GM21447 (cell line): Measurements from ENCODE around the gene CCDC127.
"Not testable (repeated sequence)": the region's sequence is repeated elsewhere in the genome, so short reads cannot be mapped to it uniquely, and the experiment has no call there.

Experiments
- ATAC-seq: cut with Tn5 transposase; IDR thresholded peaks from one replicate; pipeline ENCODE4 v1.9.1; 2021; ENCODE audit not compliant: unreplicated experiment

The CCDC127 gene

DNA sequence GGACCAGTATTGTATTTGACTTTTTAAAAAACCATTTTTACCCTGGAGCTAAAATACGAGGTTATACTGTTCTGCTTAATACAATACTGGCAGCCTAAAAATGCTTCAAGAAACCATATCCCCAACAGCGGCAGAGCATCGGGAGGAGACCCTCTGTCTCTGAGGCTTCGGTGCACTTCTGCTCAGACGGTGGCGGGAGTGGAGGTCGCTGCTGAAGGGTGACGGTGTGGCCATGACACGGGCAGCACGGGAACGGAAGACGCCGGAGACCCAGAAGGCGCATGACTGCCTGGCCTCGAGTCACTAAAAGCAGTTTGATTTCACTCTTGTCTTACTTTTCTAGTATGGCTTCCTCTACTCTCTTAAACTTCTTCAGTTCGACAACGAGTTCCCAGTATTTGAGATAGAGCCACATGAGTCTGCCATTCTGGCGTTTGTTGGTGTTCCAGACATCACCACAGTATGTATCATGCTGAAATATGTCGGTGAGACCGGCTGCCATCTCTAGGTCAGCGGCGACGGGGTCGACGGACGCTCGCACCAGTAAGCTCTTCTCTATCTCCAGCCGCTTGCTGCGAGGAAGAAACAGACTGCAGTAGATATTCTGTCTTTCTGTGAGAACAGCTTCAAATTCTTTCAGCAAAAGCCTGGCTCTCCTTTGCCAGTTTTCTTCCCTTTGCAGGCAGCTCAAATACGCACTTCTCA is 12.8 kb downstream of the CCDC127 start:
- ATAC-seq = no peak

DNA sequence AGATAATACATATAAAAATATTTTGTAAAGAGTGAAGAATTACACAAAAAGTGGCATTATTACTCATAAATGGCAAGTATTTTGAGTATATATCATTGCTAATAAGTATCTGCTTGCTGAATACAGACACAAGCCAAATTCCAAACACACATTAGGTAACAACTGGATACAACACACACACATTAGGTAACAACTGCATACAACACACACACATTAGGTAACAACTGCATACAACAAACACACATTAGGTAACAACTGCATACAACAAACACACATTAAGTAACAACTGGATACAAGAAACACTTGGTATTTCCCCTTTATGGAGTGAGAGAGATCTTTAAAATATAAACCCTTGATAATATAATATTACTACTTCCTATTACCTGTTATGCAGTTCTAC is 13.5 kb downstream of the CCDC127 start:
- ATAC-seq = no peak

DNA sequence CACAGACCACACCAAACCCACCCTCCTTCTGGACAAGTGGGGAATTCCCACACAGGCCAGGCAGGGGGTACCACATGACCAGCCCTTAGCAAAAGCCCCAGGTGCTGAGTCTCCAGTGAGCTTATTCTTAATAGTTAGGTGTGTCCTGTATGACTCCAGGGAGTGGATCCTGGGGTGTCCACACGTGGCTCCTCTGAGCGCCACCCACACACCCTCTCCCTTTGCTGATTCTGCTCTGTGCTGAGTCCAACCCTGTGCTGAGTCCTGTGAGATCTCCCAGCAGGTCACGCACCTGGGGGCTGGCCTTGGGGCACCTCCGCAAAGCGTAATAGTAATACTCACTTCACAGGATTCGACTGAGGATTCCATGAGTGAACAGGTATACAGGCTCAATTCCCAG is 14.0 kb downstream of the CCDC127 start:
- ATAC-seq = no peak

DNA sequence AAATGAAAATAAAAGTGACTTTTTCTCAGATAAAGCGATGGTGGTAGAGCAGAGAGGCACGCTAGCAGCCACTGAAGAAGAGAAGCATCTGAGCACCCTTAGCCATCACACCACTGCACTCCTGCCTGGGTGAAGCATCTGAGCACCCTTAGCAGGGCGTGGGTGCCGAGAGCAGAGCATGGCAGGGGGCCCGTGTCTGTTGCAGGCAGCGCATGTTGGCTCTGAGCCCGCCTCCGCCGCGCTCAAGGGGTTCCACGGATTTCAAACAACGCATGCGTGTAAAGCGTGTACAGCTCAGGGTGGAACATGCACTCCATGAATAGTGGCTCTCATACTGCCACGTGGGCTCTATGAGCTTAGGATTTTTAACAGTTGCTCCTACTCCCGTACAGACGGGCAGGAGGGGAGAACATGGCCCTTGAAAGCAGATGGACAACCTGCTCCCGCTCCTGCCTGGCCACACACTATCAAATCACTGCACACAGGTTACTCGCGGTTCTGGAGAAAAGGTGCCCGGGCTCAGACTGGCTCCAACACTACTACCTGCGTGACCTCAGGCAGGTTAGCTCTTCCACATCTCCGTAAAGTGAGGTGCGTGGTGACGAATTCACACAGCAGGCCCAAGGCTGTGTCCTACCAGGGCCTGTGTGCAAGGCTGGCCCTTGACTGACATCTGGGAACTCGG is 14.6 kb downstream of the CCDC127 start:
- no peak for ATAC-seq

DNA sequence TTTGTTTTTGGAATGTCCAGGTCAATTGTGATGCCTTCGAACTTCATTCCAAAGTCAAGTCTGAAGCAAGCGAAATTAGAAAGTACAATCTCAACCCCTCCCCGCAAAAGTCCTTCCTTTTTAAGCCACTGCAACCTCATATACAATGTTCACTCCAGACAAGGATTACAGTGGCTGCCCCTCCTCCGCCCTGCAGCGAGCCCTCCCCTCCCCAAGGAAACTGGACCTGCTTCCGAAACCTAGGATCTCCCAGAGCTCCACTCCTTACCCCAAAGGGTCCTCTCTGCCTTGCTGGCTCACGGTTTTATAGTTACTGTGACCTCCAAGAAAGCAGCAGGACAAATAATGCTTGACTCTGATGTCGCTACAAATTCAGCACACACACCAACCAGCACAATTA is 16.3 kb downstream of the CCDC127 start:
- ATAC-seq = no peak

DNA sequence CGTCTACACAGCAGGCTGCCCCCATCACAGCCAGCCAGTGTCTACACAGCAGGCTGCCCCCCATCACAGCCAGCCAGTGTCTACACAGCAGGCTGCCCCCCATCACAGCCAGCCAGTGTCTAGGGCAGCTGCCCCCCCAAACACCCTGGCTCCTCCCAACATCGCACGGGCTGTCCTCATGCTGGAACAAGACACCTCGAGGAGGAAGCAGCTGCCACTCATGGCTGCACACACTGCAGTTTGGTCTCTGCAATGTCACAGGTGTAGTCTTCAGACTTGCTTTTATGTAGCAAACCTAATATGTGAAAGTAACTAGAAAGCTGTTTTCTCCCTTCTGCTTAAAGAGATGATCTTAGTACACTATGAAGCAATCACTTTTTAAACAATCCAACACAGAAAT is 17.0 kb downstream of the CCDC127 start:
- ATAC-seq = no peak

DNA sequence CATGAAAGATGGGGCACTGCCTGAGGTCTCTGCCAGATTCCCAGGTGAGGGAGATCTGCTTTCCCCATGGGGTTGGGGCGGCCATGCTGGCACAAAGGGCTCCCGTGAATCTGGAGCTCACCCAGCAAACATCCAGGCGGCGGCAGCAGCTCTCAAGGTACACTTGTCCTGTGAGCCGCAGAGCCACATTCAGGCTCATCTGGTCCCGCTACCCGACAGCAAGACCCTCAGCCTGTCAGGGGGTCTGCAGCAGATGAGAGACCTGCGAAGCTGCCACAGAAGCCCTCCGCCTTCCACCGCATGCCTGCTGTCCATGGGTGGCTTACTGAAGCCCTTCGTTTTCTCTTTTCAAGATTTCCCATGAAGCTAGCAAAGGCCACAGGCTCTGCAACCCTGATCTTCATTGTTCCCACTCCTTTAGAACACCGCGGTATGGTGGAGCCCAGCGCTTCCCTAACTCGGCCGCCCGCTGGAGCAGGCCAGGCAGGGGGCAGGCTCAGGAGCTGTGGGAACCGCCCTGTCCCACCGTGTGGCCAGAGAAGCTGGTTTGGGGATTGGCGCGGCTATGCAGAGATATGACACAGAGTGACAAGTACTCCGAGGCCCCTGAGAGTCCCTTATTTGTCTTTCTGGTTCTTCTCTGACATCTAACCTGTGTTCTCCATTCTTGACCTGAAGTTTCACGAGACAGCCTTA is 17.9 kb downstream of the CCDC127 start:
- no peak for ATAC-seq

DNA sequence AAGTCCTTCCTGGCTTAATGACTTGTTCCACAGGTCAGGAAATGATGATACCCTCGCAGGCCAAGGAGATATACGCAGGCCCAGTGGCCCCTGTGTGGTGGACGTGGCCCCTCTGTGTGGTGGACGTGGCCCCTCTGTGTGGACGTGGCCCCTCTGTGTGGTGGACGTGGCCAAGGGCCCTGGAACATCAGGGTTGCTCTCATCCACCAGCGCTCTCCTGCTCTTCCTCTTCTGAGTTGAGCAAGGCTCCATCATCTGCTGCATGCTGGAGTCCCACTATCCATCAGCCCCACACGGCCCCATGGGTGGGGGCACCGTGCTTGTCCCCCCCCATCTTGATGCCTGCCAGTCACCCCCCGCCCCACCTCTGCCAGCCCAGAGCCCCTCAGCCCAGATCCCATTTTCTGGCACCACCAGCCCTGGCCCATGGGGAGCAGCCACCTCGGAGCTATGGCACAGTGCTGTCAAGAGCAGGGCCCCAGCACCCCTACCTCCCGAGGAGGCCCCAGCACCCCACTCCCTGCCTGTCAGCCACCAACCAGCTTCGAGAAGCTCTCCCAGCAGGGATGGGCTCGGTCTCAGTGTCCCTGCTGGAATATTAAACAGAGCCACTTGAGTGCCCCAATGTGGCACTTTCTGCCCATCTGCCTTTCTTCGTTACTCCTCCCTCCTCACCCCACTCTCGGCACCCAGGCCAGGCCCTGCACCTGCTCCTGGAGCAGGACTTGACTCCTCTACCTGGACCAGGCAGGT is 18.6 kb downstream of the CCDC127 start:
- ATAC-seq = no peak

DNA sequence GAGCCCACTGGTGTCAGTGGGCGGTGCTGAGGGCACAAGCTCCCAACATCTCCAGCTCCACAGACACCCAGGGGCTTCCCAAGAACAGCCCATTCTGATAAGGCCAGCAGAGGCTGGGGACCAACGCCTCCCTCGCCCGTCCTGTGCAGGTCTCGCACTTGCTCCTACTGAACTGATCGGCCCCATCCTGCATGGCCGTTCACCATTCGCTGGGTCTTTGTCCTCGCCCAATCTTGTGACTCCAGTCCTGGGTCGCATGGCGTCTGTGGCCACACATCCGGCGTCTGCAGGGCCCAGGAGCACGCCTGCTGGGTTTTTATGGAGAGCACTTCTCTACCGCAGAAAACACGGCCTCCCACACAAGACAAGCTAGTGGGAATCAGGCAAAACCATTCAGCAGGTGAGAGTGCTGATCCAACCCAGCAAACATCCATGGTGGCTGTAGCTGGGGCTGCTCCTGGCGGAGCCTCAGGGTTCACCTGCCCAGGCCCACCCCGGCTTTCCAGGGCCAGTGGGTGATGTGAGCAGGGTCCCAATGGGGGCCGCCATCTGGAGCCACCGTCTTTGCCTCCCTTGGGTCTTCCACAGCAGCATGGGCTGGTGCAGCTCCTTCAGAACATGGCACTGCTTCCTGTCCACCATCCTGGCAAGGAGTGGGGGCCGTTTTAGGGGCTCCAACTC is 19.3 kb downstream of the CCDC127 start:
- no peak for ATAC-seq

DNA sequence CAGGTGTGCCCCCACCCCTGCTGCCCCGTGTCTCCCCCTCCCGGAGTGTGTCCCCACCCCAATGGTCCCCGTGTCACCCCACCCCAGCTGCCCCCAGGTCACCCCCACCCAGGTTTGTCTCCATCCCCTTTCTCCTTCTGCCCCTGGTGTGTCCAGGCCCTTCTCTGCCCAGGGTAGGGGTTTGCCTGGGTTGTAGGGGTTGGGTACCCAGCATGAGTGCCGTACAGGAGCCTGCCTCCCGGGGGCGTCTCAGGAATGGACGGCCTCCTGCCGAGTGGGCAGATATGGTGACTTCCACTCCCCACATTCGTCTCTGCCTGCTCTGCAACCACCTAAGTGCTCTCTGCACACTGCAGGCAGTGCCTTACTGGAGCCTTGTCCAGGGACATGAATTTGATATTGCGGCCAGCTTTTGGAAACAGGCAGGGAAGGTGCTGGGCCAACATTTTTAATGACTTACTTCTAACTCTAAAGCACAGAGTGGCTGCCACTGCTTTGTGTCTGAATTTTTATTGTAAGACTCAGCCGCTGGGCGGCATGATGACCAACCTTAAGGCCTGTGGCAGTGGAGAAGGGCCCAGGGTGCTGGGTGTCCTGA is 20.0 kb downstream of the CCDC127 start:
- ATAC-seq = no peak

DNA sequence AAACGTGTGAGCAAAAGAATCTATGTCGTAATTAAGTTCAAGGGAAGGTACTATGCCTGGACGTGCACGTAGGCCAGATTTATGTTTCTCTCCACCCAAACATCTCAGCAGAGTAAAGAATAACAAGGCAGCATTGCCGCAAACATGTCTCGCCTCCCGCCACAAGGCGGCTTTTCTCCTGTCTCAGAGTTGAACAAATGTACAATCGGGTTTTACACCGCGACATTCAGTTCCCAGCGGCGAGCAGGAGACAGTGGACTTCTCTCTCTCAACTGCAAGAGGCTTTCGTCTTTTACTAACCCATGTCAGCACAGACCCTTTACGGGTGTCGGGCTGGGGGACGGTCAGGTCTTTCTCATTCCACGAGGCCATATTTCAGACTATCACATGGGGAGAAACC is 20.9 kb downstream of the CCDC127 start:
- ATAC-seq = not testable (repeated sequence)

DNA sequence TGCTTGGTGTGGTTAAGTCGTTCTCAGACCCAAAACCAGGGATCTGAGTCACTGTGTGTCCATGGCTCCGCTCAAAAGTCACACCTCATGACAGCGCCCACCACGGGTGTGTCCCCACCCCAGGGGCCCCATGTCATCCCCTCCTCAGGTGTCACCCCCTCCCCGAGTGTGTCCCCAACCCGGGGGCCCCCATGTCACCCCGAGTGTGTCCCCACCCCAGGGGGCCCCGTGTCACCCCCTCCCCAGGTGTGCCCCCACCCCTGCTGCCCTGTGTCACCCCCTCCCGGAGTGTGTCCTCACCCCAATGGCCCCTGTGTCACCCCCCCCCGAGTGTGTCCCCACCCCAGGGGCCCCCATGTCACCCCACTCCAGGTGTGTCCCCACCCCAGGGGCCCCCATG is 21.6 kb downstream of the CCDC127 start:
- no peak for ATAC-seq

DNA sequence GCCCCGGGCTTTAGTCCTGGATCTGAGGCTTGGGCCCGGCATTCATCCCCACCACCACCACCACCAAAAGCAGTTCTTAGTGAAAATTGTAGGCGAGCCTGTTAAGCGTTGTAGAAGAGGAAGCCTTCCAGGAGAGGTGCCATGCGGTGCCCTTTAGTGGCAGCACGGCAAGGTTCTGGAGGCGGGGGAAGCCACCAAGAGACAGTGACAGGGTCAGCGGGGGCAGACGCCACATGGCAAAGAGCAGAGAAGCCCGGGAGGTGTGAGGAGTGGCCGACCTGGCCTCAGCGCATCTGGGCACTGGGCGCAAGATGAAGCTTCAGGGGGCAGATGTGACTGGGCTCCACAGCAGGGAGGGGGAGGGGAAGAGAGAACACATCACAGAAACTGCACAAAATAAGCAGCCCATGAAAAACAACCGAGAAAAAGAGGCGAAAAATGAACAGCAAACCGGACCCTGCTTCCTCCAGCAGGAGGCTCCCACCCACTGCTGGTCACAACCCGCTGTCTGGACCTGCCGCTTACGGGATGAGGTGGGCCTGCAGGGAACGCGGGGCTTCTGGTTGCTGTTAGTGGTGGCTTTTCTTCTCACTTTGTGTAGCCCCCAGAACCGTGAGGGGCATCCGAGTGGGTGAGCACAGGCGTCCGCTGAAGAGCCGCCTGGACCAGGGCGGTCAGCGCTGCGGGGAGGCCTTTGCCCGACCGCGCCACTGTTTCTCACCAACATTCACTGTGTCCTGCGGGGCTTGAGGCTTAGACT is 22.4 kb downstream of the CCDC127 start:
- ATAC-seq = no peak

DNA sequence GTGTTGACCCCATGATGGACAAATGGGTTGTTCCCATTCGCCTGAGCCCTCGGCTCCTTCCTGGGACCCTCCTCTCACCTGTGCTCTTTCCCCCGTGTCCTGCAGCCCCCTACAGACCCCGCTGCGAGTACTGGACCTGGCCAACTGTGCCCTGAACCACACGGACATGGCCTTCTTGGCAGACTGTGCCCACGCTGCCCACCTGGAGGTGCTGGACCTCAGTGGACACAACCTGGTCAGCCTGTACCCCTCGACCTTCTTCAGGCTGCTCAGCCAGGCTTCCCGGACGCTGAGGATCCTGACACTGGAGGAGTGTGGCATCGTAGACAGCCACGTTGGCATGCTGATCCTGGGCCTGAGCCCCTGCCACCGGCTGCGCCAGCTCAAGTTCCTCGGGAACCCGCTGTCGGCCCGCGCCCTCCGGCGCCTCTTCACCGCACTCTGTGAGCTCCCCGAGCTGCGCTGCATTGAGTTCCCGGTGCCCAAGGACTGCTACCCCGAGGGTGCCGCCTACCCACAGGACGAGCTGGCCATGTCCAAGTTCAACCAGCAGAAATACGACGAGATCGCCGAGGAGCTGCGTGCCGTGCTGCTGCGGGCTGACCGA is 23.2 kb downstream of the CCDC127 start:
- ATAC-seq = no peak

DNA sequence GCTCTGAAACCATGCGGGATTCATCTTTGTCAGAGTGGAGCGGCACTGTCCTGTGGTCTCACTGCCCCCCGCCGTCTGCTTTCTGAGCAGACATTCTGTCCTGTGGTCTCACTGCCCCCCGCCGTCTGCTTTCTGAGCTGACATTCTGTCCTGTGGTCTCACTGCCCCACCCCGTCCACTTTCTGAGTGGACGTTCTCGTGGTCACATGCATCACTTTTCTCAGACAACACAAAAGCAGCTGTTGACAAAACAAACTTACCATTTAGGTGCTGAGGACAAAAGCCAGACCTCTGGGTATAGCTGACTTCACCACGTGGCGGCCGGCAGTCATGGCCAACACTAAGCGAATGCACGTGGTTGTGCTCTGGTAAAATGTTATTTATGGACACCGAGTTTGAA is 23.9 kb downstream of the CCDC127 start:
- no peak for ATAC-seq

DNA sequence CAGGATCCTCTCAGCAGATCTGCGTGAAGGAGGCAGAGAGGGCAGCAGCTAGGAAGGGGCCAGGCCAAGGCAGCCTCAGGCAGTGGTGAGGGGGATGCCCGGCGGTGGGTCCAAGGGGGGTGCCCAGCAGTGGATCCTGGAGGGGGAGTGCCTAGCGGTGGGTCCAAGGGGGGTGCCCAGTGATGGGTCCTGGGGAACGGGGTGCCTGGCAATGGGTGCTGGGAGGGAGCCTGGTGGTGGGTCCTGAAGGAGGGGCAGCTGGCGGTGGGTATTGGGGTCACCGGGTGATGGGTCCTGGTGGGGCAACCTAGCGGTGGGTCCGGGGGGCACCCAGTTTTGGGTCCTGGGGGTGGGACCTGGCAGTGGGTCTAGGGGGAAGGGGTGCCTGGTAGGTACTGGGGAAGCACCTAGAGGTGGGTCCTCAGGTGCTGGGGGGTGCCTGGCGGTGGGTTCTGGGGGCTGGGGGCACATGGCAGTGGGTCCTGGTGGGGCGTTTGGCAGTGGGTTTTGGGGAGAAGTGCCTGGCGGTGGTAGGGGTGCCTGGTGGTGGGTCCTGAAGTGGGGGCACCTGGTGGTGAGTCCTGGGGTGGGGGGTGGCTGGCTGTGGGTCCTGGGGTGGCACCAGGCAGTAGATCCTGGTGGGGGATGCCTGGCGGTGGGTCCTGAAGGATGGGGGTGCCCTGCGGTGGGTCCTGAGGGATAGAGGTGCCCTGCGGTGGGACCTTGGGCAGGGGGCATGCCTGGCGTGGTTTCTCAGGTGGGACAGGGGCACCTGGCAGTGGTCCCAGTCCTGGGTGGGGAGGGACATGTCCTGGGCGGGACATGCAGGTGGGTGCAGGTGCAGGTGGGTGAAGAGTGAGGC is 24.8 kb downstream of the CCDC127 start:
- ATAC-seq = no peak

DNA sequence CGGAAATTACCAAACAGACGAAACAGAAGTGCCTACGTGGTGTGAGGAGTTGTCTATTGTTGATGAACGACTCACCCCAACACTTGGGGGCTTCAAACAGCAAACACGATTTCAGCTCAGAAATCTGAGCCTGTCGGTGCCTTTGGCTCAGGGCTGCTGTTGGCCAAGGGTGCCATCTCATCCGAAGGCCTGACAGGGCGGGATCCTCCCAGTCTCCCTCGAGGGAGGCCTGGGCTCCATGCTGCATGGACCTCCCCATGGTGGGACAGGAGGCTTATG is 25.3 kb downstream of the CCDC127 start:
- ATAC-seq = no peak

DNA sequence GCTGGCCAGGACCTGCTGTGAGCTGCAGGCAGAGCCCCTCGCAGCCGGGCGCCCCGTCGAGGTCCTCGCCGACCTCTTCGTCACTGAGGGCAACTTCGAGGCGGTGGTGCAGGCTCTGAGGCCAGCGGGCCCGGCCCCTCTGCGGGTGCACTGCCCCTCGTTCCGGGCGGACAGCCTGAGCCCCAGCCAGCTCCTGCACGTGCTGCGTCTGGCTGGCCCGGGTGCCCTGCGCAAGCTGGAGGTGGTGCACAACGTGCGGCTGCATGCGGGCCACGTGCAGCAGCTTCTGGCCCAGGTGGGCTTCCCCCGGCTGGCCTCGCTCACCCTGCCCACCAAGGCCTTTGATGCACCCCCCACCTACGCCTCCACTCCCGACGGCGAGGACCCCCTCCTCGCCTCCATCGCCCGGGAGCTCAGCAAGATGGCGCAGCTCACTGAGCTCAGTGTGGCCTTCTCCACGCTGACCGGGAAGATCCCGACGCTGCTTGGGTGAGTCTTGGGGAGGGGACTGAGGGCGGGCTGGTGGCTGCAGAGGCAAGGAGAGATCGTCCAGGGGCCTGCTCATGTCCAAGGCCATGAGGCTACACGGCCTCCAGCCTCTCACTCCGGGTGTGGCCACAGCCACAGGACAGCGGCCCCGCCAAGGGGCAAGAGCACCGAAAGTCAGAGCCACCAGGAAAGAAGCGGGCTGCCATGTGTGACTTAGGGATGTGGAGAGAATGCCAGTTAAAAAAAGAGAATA is 25.8 kb downstream of the CCDC127 start:
- no peak for ATAC-seq
